ENCODE measurements around the gene TMEM131.

TMEM131 gene

GRCh38 chr2:97797355-97797754 lies 198.4 kb downstream of the TMEM131 start:
- no peak for TF ChIP-seq ZNF274 (IDR thresholded peaks at IDR 0.05; ENCODE audit: low read depth, low read length)
- no peak overlapping the region for H3K4me3 ChIP-seq (ENCODE audit: low read length)

- no peak overlapping the region for H3K4me3 ChIP-seq (ENCODE audit: low read length)
- TF ChIP-seq ZNF274 (IDR thresholded peaks at IDR 0.05; ENCODE audit: low read depth, low read length) = no peak
These were observed 199.2 kb downstream of the TMEM131 start for GRCh38 chr2:97796465-97797126.

- H3K4me3 ChIP-seq (ENCODE audit: low read length) = no peak overlapping the region
- no peak for TF ChIP-seq ZNF274 (IDR thresholded peaks at IDR 0.05; ENCODE audit: low read depth, low read length)
These were observed 203.3 kb downstream of the TMEM131 start for GRCh38 chr2:97792416-97792815.

GRCh38 chr2:97788986-97789644 lies 206.6 kb downstream of the TMEM131 start:
- TF ChIP-seq ZNF274 (IDR thresholded peaks at IDR 0.05; ENCODE audit: low read depth, low read length) = no peak
- no peak overlapping the region for H3K4me3 ChIP-seq (ENCODE audit: low read length)

GRCh38 chr2:97785818-97786217 lies 209.9 kb downstream of the TMEM131 start:
- no peak overlapping the region for H3K4me3 ChIP-seq (ENCODE audit: low read length)
- no peak for TF ChIP-seq ZNF274 (IDR thresholded peaks at IDR 0.05; ENCODE audit: low read depth, low read length)

- TF ChIP-seq ZNF274 (IDR thresholded peaks at IDR 0.05; ENCODE audit: low read depth, low read length) = no peak
- H3K4me3 ChIP-seq (ENCODE audit: low read length) = no peak overlapping the region
These were observed 210.8 kb downstream of the TMEM131 start for GRCh38 chr2:97784953-97785352.

GRCh38 chr2:97781981-97782380 lies 213.8 kb downstream of the TMEM131 start:
- no peak overlapping the region for H3K4me3 ChIP-seq (ENCODE audit: low read length)
- no peak for TF ChIP-seq ZNF274 (IDR thresholded peaks at IDR 0.05; ENCODE audit: low read depth, low read length)

GRCh38 chr2:97779141-97779540 lies 216.6 kb downstream of the TMEM131 start:
- no peak for TF ChIP-seq ZNF274 (IDR thresholded peaks at IDR 0.05; ENCODE audit: low read depth, low read length)
- no peak overlapping the region for H3K4me3 ChIP-seq (ENCODE audit: low read length)

- no peak for TF ChIP-seq ZNF274 (IDR thresholded peaks at IDR 0.05; ENCODE audit: low read depth, low read length)
- H3K4me3 ChIP-seq (ENCODE audit: low read length) = no peak overlapping the region
These were observed 220.7 kb downstream of the TMEM131 start for GRCh38 chr2:97775074-97775473.

GRCh38 chr2:97774425-97774824 lies 221.3 kb downstream of the TMEM131 start:
- H3K4me3 ChIP-seq (ENCODE audit: low read length) = no peak overlapping the region
- TF ChIP-seq ZNF274 (IDR thresholded peaks at IDR 0.05; ENCODE audit: low read depth, low read length) = no peak

- TF ChIP-seq ZNF274 (IDR thresholded peaks at IDR 0.05; ENCODE audit: low read depth, low read length) = no peak
- H3K4me3 ChIP-seq (ENCODE audit: low read length) = no peak overlapping the region
These were observed 225.3 kb downstream of the TMEM131 start for GRCh38 chr2:97770445-97770844.

- no peak for TF ChIP-seq ZNF274 (IDR thresholded peaks at IDR 0.05; ENCODE audit: low read depth, low read length)
These were observed 226.0 kb downstream of the TMEM131 start for GRCh38 chr2:97769711-97770110.

GRCh38 chr2:97769308-97769707 lies 226.4 kb downstream of the TMEM131 start:
- no peak overlapping the region for H3K4me3 ChIP-seq (ENCODE audit: low read length)
- no peak for TF ChIP-seq ZNF274 (IDR thresholded peaks at IDR 0.05; ENCODE audit: low read depth, low read length)

More at GRCh38 chr2:97769711-97770110, 226.0 kb downstream of the TMEM131 start:
- H3K4me3 ChIP-seq (ENCODE audit: low read length) = no peak overlapping the region

- no peak overlapping the region for H3K4me3 ChIP-seq (ENCODE audit: low read length)
- TF ChIP-seq ZNF274 (IDR thresholded peaks at IDR 0.05; ENCODE audit: low read depth, low read length) = no peak
These were observed 229.2 kb downstream of the TMEM131 start for GRCh38 chr2:97766567-97766966.

- TF ChIP-seq ZNF274 (IDR thresholded peaks at IDR 0.05; ENCODE audit: low read depth, low read length) = no peak
- no peak overlapping the region for H3K4me3 ChIP-seq (ENCODE audit: low read length)
These were observed 229.8 kb downstream of the TMEM131 start for GRCh38 chr2:97765933-97766332.

All from GM08714 (cell line).